Right kidney (tissue), 1 donor: ENCODE data around the gene CFAP65.
A peak's percentile ranks its signal among the peaks of the same experiment; 100 is the strongest.

Source experiments
- DNase-seq: peaks from one replicate; pipeline ENCODE4 v3.0.0-alpha.2; 2016

CFAP65 gene

DNA sequence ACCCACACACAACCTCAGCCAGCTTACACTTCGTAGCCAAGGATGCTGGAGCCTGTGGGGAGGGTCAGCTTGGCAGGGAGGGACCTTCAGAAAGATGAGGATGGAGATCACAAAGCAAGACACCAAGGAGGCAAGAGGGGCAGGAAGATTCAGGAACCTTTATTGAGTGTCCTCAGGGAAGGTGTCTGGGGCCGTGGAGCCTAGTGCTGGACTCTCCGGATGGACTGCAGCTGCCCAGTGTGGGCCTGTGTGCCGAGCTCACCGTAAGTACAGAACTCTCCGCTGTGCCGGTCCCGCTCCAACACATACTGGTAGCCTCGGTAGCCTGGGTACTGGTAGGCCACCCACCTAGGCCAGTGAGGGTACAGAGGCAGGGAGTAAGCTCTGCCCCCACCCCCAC is 51.3 kb downstream of the CFAP65 start:
- DNase-seq = no peak

DNA sequence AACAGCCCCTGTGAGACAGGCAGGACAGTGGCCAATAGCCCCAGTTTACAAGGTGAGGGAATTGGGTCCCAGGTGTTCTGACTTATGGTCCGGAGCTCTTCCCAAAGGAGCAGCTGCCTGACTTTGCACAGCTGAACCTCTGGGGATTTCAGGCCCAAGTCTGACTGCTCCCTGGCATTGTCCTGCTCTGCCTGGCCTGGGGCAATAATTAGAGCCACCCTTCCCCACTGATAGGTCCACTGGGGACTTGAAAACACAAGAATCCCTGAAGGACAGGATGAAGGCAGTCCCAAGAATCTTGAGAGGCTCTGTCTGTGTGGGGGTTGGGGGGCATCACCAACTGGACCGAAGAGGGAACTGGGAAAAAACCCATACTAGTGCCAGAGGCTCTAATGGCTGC is 52.7 kb downstream of the CFAP65 start:
- DNase-seq = no peak

DNA sequence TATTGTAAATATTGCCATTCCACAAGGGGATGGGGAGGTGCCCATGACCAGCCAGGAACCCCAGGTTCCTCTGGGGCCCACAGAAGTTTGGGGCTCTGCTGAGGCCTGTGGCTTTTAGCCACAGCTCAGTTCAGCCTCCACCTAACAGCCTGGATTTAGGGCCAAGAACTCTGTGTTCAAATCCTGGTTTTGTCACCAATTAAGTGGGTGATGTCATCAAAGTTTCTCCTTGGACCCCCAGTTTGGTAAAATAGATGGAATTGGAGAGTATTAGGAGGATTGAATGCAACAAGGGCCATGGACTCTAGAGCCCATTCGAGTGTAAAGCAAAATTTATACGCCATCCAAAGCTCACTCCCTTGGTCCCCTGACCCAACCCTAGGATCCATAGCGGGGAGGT is 53.2 kb downstream of the CFAP65 start:
- no peak for DNase-seq

DNA sequence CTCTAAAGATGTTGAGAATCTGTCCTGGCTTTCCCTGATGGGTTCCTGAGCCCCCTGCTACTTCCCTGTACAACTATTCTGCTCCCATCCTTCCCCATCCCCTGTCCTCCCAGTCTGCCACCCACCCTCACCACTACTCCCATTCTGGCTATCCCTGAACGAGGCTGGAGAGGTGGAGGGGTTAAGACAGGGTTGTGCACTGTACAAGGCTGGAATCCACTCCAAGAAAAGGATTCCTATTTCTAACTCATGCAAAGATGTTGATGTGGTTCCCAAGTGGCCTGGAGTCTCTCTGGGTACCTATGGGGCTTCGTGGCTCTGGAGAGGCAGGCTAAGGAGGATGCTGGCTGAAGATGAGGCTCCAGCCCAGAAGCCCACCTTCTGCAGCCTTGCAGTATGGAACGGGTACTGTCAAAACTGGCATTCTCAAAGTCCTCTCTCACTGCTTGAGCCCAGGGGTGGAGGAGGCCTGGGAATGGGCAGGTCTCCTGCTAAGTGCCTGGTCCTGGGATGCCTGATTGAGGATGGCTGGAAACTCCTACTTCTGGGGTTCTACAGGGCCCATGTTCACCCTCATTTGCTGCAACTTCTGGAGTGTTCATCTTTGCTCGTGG is 55.1 kb downstream of the CFAP65 start:
- no peak for DNase-seq

DNA sequence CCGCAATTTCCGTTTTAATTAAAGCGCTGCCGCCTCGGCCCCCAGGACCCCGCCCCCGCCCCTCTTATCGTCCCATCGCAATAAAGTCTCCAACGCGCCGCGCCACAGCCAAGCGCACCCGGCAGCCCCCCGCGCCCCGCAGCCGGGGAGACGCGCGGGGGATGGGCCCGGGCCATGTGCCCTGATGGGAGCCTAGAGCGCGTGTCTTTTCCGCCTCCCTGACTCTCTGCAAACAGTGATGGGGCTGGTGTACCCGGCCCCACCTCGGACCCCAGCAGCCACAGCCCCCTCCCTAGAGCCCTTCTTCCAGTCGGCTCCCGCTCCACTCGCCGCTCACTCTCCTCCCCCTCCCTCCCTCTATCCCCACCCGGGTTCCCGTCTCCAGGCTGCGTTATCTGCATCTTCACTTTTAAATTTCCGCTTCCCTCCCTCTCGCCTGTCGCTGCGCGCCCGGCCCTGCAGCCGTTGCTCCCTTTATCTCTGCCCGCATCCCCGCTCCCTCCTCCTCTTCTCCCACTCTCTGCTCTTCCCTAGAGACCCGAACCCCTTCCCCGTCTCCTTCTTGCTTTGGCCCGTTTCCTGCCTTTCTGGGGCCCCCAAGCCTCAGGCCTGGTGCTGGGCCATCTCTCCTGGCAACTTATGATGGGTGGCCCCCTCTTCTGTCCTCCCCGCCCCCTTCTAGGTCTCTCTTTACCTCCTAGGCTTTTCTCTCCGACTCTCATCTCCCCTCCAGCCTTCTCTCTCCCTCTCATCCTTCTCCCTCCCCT is 55.8 kb downstream of the CFAP65 start:
- DNase-seq = no peak

DNA sequence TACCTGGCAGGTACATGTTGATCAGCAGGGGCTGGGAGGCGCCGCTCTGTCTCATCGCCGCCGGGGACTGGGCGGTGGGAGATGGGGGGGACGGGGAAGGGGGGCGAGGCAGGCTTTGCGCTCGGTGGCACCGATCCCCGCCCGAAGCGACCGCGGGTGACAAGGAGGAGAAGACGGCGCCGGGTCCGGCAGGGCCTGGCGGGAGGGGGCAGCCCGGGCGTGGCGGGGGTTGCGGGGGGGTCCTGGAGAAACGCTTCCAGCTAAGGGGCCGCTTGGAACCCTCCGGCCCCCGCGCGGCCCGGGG is 56.3 kb downstream of the CFAP65 start, which contains the start of gene FEV:
FEV (minus strand) TSS at position 164 of the 304 bp plus-strand sequence; CDS start at position 55, 109 bp downstream.
- no peak for DNase-seq

DNA sequence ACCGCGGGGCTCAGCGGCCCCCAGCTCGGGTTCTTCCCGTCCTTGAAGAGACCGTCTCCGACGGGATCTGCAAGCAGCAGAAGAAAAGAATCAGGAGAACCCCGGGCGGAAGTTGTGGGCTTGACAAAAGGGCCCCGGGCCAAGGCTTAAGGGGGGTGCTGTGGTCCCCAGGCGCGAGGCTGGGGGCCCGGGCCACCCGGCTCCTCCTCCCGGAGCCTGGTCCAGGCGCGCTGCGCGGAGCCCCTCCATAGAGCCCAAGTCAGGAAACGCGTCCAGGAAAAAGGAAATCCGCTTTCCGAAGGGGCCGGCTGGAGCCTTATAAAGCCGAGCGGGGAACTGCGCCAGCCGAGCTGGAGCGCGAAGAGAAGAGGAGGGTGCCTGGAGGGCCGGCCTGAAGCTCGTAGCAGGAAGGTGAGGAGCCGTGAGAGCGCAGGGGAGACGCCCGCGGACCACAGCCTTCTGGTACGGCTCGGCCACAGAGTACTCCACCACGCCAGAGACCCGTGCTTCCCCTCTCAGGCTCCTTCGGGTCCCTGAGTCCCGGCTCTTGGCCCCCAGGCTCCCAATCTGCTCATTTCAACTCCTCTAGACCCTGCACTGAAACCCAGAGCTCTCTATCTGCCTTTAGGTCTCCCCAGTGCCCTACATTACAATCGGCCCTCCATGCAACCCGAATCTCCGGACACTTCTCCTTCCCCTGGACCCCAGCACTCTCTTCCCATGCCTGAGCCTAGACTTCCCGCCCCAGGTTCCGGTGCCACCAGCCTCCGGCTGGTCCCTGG is 56.9 kb downstream of the CFAP65 start:
- DNase-seq = peak; percentile 58

DNA sequence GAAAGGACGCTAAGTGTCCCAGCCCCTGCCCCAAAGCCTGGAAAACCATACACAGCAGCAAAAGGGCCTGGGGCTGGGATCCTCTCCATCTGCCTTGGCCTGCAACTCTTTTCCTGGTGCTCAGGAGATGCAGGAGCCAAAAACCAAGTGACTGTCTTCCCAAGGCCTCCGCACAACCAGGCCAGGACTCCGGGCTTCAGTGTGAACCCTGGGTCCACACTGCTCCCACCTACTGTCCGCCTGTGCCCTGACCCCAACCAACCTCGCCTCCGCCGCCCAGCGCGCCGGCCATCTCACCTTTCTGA is 57.4 kb downstream of the CFAP65 start:
- DNase-seq = peak; percentile 30

DNA sequence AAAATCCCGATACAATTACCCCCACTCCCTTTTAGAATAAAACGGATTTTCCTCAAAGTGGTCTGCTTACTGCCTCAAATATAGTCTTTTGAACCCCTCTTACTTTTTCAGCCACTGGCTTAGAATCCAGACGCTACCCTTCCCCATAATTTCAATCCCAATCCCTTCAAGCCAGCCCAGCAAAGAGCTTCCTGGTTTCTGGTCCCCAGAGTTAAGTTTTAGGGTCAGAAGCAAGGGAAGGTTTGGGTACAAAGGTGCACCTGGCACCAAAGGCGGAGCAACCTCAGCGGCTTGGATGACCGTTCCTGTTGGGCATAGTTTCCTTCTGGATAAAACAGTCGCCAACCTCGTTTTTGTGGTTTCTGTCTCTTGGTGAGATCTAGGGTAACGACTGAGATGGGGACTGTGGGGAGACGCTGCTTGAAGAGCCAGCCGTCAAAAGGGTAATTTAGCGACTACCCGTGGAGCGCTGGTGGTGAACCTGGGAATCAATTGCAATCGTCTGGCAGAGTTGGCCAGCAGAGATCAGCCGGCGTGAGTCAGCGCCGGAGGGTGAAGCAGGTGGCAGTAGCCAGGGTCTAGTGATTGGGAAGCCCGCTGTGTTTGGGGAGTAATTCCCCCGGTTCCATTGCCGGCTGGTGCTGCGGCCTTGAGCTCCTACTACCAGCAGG is 57.9 kb downstream of the CFAP65 start:
- peak; percentile 29 for DNase-seq

DNA sequence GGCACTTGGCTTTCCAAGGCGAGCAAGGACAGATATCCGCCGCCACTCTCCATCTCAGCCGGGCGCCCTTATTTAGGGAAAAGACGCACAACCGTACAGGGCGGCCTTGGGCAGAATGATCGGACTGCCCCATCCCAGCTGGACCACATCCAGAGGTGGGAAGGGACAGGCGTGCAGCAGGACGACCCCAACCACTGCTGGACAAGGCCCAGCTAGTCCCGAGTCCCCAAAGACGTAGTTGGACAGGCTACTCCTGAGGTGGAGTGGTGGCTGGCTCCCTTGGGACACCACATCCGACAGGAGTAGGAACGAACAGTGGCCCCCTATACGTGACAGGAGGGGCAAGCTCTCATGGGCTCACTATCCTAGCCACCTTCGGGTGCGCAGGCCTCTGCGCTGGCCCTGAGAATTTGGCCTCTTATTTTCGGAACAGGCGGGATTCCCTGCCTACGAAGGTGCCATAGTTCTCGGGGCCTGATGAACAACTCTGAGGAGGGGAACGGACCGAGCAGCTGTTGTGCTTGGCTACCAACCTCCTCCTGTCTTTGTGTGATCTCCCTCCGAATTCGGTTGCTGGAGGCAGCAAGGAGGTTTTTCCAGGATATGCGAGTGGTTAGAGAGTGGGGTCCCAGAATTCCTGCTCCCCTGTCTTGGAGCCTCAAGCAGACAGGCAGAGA is 58.6 kb downstream of the CFAP65 start:
- no peak for DNase-seq

DNA sequence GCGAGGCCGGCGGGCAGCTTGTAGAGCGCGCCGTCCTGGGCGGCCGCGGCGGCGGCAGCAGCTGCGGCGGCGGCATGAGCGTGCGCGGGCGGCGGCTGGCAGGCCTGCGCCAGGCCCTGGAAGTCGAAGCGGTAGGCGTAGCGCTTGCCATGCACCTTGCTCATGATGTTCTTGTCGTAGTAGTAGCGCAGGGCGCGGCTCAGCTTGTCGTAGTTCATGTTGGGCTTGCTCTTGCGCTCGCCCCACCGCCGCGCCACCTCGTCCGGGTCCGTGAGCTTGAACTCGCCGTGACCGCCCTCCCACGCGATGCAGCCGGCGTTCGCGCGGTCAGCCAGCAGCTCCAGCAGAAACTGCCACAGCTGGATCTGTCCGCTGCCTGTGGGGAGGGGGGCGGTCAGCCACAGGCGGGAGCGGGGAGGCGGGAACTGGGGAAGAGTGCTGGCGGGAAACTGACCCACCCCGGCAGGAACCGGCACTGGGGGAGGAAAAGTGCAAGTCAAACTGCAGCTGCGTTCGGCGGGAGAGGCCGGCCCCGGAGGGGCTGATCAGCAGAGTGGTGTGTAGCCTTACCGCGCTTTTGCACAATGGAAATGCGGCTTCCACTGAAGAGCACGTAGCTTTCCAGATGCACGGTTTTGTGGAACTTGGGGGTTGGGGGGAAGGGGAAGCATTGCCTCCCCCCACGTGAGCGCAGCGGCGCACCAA is 59.3 kb downstream of the CFAP65 start:
- DNase-seq = peak; percentile 62

DNA sequence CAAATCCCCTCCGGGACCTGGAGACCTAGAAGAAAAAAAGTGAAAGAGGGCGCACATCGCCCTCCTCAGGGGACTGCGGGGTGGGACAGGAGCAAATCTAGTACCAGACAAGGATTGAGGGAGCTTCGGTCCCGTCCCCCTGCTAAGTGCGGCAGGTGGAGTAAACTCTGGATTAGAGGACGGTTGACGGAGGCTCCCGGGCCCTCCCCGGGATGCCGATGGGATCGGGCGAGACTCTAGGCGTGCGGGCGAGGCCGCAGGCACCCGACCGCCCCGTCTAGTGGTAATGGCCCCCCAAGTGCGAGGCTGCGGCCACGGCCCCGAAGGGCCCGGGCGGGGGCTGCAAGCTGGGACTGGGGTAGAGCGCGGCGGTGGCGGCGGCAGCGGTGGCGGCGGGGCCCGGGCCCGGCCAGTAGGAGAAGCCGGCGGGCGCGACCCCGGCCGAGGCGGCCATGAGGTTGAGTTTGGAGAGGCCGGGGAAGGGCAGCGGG is 59.9 kb downstream of the CFAP65 start:
- DNase-seq = peak; percentile 36

DNA sequence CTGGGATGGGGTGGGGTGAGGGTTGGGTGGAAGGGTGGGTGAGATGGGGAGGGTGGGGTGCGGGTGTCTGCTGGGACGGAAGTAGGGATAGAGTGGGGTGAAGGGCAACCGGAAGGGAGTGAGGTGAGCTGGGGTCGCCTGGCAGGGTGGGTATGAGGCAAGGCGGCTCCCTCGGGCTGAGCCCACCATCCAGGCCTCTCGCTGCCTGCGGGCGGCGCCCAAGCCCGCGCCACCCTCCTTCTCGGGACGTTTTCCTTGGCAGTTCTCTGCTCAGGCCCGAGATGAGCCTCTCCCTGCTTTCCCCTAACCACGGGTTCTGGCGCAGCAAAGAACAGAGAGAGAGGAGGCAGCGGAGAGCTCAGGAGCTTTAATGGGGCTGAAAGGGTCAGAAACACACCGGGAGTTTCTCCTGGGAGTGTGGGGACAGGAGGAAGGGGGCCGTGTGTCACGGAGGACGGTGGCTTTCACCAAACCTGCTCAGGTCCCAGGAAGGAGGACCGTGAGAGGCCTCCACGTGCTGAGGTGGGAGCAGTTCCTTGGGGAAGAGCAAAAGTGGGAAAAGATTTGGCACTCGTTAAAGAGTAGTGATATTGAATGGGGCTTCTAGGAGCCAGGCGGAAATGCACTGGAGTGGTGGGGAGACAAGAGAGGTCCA is 60.5 kb downstream of the CFAP65 start:
- peak; percentile 33 for DNase-seq

DNA sequence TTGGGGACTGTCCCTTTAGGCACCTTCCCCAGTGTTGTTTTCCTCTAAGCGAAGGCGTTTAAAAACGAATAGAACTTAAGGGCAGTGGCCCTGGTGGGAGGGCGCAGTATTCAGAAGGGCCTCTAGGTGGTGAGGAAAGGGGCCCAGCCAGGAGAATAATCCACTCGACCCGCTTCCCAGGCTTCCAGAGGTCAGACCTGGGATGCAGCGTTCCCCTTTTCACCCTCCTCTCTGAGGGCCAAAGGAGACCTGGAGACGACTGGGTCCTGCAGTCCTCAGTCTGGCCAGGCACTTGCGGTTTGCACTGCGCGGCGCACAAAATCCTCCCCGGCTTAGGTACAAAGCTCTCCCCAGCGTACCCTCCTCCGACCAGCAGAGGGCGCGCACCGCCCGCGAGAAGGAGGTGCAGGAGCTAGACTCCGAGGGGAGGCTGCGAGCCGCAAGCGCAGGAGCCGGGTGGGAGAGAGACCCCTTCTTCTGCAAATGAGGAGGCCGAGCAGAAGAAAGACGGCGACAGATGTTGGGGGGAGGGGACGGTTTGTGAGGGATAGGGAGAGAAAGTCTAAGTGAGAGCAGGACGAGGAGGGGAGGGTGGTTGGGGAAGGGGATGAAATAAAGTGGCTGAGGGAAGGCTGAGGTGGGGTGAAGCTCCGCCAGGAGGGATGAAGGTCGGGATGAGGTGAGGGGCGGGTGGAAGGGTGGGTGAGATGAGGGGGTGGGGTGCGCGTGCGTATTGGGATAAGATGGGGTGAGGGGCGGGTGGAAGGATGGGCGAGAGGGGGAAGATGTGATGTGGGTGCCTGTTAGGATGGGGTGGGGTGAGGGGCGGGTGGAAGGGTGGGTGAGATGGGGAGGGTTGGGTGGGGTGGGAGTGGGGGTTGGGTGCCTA is 61.2 kb downstream of the CFAP65 start:
- peak; percentile 84 for DNase-seq

DNA sequence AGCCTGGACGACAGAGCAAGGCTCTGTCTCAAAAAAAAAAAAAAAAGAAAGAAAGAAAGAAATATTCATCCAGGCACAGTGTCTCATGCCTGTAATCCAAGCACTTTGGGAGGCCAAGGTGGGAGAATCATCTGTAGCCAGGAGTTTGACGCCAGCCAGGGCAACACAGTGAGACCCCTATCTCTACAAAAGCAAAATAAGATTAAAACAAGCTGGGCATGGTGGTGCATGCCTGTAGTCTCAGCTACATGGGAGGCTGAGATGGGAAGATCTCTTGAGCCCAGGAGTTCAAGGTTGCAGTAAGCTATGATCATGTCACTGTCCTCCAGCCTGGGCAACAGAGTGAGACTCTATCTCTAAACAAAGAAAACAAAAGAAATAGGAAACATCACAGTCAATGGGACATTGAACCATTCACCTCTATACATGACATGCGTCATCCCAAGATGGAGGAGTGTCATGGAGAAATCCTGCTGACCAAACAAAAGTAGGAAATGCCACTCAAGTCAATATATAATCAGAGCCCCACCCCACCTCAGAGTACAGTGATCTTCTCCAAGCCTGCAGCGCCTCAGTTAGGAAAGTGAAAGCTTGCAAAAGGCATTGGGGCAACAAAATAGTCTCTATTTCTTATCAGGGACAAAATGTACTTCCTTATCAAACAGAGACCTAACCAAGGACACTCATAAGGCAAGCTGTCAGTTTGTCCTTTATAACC is 66.1 kb downstream of the CFAP65 start:
- no peak for DNase-seq

DNA sequence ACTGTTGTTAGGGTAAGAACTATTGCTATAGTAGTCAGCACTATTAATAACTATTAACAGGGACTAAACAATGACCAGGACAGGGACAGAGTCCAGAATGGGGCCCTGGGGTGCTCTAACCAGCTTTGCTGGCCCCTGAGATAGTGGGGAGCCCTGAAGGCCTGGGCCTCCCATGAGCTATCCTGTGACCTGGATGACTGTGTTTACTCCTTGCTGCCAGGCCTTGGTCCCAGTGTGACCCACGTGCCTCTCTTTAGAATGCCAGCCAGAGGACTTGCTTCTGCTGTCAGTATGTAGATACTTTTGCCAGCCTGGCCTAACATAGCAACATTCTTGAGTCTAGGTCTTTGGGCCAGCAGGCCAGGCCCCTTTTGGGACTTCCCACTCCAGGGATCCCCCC is 70.4 kb downstream of the CFAP65 start:
- no peak for DNase-seq

DNA sequence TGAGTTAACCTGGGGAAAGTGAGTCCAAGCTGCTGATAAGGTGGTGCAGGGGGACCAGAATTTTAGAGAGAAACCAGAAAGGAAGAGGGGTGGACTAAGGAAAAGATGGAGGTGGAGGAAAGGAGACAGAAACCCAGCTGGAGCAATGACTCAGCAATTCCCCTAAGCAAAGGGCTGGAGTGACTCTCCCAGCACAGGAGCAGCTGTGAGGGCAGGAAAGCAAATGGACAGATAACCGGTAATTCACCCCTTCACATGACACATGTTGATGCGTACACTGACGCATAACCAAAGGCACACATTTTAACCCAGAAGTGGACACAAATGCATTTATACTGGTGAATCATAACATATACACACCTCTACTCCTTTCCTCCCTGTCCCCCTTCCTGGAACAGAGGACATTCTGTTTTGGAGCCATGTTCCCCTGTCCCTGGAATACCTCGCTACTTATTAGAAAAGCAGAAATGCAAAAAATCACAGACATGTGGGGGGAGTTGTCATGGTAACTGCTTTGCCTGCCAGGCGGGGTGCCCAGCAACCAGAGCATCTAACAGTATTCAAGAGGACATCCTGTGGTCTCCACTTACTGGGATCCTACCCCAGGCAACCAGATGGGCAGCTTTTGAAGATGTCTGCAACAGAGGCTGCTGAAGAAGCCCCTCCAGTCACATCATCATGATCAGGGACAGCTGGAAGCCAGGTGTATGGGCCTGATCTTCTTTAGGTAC is 77.1 kb downstream of the CFAP65 start:
- DNase-seq = no peak

DNA sequence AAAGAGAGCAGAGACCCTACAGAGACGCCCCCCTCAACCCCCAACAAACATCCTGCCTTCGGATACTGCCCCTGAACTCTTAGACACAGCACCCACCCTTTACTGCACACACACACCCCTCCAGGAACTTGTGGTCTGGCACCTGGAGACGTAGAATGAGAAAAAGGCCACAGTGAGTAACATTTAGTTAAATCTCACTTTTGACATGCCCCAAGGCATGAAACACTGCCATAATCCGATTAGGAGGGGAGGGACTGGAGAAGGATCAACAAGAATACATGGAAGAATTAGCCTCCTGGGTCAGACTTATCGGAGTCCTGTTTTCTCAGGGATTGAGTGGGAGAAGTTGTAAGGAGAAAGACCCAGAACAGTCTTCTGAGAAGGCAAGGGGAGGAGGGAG is 77.7 kb downstream of the CFAP65 start:
- DNase-seq = no peak
